Glomerular endothelial cell (primary cell): ENCODE results near the gene AMZ1. TPM values are rescaled to one million over a fixed set of nuclear protein-coding genes. Genes with fewer than 3 reads are reported as not detected.
"Not testable (repeated sequence)": the region's sequence is repeated elsewhere in the genome, so short reads cannot be mapped to it uniquely, and the experiment has no call there.

Experiments
- DNase-seq: peaks from one replicate; pipeline ENCODE4 v3.0.0-alpha.2; 2011; ENCODE audit warnings: low read depth, low spot score; ENCODE audit errors: extremely low read depth
- total RNA-seq: library from RNA; depleted of rRNA; stranded (reverse); fragments of >200 nt; gene quantifications from 2 replicates; pipeline ENCODE4 v1.2.3, GENCODE V29; 2015

The AMZ1 gene
- total RNA-seq, 1 donor from 2014 or later: 0.47 TPM

GRCh38 chr7:2689343-2689847, 1.4 kb downstream of the AMZ1 start:
- no peak for DNase-seq

- DNase-seq: no peak
Measured at GRCh38 chr7:2689951-2690705, 2.1 kb downstream of the AMZ1 start.

GRCh38 chr7:2691011-2691707, 3.2 kb downstream of the AMZ1 start:
- no peak for DNase-seq

DNA sequence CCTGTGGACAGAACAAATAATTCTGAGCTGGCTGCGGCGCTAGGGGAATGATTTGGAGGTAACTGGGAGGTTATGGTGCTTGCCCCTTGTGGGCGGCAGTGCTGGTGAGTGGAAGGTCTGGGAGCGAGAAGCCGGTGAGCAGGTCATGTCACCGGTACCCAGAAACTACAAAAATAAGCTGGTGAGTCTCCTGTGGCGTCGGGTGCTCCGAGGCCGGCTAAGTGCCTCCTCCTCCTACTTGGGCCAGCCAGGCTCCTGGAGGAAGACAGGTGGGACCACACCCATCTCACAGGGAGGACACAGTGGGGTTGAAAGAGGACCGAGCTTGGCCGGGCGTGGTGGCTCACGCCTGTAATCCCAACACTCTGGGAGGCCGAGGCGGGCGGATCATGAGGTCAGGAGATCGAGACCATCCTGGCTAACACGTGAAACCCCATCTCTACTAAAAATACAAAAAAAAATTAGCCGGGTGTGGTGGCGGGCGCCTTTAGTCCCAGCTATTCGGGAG, 4.0 kb downstream of the AMZ1 start:
- not testable (repeated sequence) for DNase-seq

DNA sequence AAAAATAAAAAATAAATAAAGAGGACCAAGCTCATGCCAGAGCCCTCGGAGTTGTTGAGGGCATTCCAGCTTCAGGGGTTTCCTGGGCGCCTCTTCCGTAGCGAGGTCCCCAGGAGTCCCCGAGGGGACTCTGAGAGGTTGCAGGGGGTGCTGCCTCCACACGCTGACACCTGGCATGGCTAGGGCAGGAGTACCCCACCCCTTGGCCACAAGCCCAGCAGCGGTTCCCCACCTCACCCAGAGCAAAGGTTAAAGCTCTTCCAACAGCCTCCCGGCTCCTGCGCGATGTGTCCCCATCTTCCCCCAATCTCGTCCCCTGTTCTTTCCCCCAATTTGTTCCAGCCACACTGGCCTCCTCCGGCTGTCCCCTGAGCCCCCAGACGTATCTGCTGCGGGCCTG, 4.5 kb downstream of the AMZ1 start:
- no peak for DNase-seq

GRCh38 chr7:2693420-2694121, 5.6 kb downstream of the AMZ1 start:
- DNase-seq: not testable (repeated sequence)

- DNase-seq: not testable (repeated sequence)
Measured at GRCh38 chr7:2694122-2694436, 6.1 kb downstream of the AMZ1 start.

GRCh38 chr7:2698581-2699288, 10.7 kb downstream of the AMZ1 start:
- DNase-seq: no peak

DNA sequence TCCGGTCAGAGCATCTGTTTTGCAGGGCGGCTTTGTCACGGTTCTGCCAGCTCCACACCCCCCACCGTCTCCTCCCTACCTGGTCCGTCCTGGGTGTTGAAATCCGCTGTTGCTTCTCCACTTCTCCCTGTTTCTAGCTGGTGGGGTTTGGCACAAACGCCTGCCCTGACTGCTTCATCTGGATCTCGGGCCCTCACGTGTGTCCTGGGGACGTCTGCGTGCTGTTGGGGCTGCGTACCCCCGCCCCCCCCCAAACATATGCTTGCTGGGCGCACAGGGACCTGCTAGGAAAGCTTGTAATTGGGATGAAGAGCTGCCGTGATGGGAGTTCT, 11.3 kb downstream of the AMZ1 start:
- DNase-seq: no peak

GRCh38 chr7:2700141-2700850, 12.3 kb downstream of the AMZ1 start:
- DNase-seq: no peak

DNA sequence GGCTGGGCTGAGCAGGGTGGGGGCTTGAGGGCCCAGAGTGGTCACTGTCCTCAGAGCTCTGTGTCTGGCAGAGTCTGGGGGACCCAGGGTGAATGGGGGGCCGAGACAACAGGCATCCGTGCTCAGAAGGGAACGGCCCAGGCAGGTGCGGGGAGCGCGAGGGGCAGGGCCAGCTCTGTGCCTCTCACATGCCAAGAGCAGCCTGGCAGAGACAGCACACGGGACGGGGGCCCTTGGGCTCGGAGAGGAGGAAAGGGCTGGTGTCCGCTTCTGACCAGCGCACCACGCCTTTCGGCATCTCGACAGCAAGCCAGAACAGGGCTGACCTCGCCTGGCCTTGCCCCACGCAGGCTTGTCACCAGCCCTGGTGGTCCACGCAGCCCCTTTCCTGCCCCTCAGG, 13.4 kb downstream of the AMZ1 start:
- DNase-seq: no peak

DNA sequence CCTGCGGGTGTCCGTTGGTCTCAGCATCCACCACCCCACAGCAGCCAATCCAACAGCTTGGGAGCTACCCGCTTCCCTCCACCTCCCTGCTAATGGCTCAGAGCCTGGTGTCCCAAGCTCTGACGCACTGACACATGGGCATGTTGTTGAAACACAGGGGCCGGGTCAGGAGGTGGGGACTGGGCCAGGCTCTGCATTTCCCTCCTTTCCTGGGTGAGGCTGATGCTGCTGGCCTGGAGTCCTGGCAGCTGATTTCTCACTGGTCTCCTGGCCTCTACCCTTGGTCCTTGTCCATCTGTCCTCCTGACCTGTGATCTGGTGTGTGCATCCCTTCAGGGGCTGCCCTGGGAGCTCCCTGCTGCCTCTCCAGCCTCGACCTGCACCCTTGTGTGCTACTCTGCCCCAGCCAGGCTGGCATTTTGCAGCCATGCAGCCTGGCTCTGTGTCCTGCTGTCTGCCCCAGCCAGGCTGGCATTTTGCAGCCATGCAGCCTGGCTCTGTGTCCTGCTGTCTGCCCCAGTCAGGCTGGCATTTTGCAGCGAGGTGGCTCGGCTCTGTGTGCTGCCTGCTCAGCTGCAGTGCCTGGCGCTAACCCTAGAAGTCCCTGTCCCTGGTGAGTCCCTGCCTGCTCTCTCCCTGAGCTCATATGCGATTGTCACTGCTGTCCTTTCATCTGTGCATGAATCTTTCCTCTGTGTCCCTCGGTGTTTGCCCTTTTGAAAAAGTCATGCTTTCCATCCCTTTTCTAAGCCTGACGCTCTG, 14.0 kb downstream of the AMZ1 start:
- no peak for DNase-seq

DNA sequence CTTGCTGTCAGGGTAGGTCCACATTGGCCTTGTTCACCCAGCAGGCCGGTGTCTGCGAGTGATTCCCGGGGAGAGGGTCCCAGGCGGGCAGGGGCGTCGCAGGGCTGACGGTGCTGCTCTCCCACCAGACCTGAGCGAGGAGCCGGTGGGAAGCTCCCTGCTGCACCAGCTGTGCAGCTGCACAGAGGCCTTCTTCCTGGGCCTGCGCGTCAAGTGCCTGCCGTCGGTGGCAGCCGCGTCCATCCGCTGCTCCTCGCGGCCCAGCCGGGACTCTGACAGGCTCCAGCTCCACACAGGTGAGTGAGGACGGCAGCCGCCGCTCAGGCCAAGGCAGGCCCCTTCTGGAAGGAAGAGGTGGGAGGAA, 14.6 kb downstream of the AMZ1 start:
- no peak for DNase-seq

GRCh38 chr7:2705371-2706096, 17.5 kb downstream of the AMZ1 start:
- no peak for DNase-seq

DNA sequence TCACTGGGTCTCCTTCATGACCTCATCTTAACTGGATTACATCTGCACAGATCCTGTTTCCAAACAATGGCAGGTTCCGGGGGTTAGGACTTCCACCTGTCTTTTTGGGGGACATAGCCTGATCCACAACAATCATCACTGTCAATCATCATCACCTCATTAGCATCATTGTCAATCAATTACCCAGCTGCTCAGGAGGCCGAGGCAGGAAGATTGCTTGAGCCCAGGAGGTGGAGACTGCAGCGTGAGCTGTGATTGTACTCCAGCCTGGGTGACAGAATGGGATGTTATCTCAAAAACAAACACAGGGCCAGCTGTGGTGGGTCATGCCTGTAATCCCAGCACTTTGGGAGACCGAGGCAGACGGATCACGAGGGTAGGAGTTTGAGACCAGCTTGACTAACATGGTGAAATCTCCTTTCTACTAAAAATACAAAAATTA, 18.7 kb downstream of the AMZ1 start:
- no peak for DNase-seq

DNA sequence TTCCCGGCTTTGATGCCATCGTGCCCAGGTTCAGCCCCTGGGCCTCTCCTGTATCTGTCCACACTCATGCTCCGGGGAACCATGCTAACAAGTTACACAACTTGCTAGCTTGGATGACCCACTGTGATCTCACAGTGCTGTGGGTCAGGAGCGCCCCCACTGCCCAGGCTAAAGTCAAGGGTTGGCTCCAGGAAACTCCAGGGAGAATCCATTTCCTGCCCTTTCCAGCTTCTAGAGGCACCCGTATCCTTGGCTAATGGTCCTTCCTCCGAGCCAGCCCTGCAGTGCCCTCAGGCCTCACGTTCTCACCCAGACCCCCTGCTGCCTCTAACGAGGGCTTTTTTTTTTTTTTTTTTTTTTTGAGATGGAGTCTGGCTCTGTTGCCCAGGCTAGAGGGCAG, 19.5 kb downstream of the AMZ1 start:
- DNase-seq: no peak

DNA sequence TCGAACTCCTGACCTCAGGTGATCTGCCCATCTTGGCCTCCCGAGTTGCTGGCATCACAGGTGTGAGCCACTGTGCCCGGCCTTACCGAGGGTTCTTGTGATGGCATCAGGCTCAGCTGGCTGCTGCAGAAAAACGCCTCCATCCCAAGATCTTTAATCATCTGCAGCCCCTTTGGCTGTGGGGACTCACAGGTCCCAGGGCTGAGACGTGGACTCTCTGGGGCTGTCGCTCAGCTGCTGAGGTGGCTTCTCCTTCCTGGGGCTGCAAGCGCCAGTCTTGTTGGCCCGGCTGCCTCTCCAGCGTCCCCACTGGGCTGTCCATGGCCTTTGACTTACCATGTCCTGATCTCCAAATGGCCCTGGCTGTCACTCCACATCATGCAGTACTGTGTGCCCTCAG, 20.0 kb downstream of the AMZ1 start:
- no peak for DNase-seq

DNA sequence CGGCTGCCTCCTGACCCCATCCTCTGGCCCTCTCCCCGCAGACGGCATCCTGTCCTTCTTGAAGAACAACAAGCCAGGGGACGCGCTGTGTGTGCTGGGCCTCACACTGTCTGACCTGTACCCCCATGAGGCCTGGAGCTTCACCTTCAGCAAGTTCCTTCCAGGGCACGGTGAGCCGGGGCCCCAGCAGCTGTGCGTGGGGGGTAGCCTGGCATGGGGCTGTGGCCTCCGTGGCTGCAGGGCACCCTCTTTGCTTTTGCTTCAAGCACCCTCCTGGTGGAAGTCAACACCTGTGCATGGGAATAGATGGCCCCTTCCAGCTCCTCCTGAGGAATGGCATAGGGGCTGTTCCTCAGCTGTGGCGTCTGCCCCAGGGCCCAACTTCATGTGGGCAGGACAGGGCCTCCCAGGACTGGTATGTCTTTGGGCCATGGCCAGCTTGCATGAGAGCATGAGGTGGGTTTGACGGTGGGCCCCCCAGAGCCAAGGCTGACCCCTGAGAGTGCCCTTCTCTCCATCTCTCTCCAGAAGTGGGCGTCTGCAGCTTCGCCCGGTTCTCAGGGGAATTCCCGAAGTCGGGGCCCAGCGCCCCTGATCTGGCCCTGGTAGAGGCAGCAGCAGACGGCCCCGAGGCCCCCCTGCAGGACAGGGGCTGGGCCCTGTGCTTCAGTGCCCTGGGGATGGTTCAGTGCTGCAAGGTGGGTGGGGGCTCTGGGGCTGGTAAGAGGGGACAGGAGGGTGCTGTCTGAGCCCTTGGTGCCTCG, 20.7 kb downstream of the AMZ1 start:
- DNase-seq: no peak
